IMR-90 (cell line): ENCODE data around the gene NRXN2.

Source experiments
- CEBPB ChIP-seq: IDR thresholded peaks from 2 replicates; pipeline ENCODE4 v1.6.1; 2012; ENCODE audit warnings: low read depth, low read length, improper control_type of control experiment
- MXI1 ChIP-seq: IDR thresholded peaks from 2 replicates; pipeline ENCODE4 v1.6.1; 2012; ENCODE audit warnings: low read depth, mild to moderate bottlenecking, low read length, moderate library complexity, borderline replicate concordance
- POLR2A ChIP-seq: IDR thresholded peaks from 2 replicates; pipeline ENCODE4 v1.6.1; 2012; ENCODE audit warnings: mild to moderate bottlenecking, low read depth, low read length
- RAD21 ChIP-seq: IDR thresholded peaks from 2 replicates; pipeline ENCODE4 v1.6.1; 2012; ENCODE audit warnings: low read length, improper control_type of control experiment
- RFX5 ChIP-seq: IDR thresholded peaks from 2 replicates; pipeline ENCODE4 v1.8.0; 2012; ENCODE audit warnings: low read depth, mild to moderate bottlenecking, low read length, moderate library complexity
- TF ChIP-seq, protein P1 (sequence below): conservative IDR thresholded peaks from 2 replicates; pipeline ENCODE4 v1.5.1; 2012; ENCODE audit warnings: mild to moderate bottlenecking, low read depth, low read length, improper control_type of control experiment
- TF ChIP-seq, protein P2 (sequence below): fragments of 150-350 bp; IDR thresholded peaks from 2 replicates; pipeline ENCODE4 v1.6.1; 2016; ENCODE audit warnings: low read depth, mild to moderate bottlenecking, low read length, moderate library complexity, borderline replicate concordance

DNA sequence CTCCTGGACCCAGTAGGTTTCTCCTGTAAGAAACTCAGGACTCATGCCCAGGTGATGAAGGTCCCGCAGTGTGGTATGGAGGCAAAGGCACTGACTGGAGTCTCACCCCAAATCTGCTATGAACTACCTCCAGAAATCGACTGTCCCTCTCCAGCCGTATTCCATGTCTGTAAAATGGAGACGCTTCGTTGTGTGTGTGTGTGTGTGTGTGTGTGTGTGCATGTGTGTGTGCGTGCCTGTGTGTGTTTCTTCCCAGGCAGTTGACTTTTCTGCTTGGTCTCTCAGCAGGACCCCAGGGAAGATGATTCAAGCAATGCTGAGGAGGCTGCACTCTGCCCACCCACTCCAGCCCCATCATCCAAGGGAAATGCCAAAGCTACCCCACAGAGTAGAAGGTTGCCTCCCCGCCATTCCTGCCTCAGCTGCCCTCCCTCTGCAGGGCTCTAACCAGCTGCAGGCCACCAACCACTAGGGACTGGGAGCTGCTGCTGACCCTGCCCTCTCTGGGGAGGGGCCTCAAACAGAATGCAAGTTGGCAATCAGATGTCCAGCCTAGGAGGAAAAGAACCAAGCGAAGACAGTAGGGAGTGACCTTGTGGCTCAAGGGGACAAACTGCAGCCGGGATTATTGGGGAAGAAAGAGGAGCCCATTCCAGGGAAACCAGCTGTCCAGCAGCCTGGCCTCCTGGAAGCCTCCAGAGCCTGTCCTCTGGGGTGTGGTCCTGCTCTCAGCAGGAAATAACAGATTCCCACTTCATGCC, 75.8 kb downstream of the NRXN2 start:
- TF ChIP-seq, protein P1, sequence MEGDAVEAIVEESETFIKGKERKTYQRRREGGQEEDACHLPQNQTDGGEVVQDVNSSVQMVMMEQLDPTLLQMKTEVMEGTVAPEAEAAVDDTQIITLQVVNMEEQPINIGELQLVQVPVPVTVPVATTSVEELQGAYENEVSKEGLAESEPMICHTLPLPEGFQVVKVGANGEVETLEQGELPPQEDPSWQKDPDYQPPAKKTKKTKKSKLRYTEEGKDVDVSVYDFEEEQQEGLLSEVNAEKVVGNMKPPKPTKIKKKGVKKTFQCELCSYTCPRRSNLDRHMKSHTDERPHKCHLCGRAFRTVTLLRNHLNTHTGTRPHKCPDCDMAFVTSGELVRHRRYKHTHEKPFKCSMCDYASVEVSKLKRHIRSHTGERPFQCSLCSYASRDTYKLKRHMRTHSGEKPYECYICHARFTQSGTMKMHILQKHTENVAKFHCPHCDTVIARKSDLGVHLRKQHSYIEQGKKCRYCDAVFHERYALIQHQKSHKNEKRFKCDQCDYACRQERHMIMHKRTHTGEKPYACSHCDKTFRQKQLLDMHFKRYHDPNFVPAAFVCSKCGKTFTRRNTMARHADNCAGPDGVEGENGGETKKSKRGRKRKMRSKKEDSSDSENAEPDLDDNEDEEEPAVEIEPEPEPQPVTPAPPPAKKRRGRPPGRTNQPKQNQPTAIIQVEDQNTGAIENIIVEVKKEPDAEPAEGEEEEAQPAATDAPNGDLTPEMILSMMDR = no peak
- TF ChIP-seq POLR2A (no peak), CEBPB (no peak), RFX5 (no peak), RAD21 (no peak), MXI1 (no peak)
- TF ChIP-seq, protein P2, sequence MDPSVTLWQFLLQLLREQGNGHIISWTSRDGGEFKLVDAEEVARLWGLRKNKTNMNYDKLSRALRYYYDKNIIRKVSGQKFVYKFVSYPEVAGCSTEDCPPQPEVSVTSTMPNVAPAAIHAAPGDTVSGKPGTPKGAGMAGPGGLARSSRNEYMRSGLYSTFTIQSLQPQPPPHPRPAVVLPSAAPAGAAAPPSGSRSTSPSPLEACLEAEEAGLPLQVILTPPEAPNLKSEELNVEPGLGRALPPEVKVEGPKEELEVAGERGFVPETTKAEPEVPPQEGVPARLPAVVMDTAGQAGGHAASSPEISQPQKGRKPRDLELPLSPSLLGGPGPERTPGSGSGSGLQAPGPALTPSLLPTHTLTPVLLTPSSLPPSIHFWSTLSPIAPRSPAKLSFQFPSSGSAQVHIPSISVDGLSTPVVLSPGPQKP = no peak
